CD1c-positive myeloid dendritic cell (primary cell): ENCODE data around the gene CFAP97.
"Not testable (repeated sequence)": the region's sequence is repeated elsewhere in the genome, so short reads cannot be mapped to it uniquely, and the experiment has no call there.

Experiments
- DNase-seq: peaks from one replicate; pipeline ENCODE4 v3.0.0-alpha.2; 2016; ENCODE audit errors: extremely low spot score

Gene CFAP97

GRCh38 chr4:185142912-185143600 lies 60.7 kb downstream of the CFAP97 start, which contains the start of gene SLC25A4:
SLC25A4 (plus strand) TSS chr4:185143266; CDS start chr4:185143373, 107 bp downstream.
- peak; percentile 66 for DNase-seq

DNA sequence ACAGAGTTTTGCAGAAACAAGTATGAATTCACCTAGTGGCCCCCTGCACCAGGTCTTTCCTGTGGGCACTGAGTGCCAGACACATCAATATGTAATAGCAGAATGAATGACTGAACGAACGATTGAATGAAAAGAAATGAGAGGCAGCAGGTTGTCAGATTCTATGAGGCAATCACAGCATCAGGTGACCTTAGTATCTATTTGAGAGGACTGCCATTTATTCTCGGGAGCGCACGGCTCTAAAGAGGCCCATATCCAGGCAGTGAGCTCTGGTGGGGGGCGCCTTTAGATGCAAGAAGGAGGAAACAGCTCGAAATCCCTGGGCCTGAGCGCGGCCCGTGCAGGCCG lies 61.3 kb downstream of the CFAP97 start:
- DNase-seq = no peak

GRCh38 chr4:185141777-185142176 lies 62.0 kb downstream of the CFAP97 start:
- DNase-seq = no peak

GRCh38 chr4:185139736-185140135 lies 64.1 kb downstream of the CFAP97 start:
- no peak for DNase-seq

DNA sequence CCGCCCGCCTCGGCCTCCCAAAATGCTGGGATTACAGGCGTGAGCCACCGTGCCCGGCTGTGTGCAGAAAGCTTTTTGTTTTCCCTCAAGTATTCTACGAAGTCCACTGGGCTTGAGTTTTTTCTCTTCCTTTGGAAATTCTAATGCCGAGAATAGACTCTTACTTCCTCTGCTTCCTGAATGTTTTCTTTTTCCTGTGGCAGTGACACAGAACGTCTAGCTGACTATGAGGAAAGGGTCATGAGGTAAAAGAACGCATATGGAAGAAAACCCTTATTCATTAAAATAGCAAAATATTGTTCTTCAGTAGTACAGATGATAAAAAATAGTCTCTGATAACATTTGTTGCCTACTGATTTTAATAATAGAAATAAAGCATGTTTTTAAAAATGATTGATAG lies 65.6 kb downstream of the CFAP97 start:
- no peak for DNase-seq

GRCh38 chr4:185137233-185137925 lies 66.4 kb downstream of the CFAP97 start:
- no peak for DNase-seq

GRCh38 chr4:185134307-185134869 lies 69.4 kb downstream of the CFAP97 start:
- DNase-seq = peak; percentile 62

- DNase-seq = no peak
Measured at GRCh38 chr4:185128272-185129119, 75.3 kb downstream of the CFAP97 start.

DNA sequence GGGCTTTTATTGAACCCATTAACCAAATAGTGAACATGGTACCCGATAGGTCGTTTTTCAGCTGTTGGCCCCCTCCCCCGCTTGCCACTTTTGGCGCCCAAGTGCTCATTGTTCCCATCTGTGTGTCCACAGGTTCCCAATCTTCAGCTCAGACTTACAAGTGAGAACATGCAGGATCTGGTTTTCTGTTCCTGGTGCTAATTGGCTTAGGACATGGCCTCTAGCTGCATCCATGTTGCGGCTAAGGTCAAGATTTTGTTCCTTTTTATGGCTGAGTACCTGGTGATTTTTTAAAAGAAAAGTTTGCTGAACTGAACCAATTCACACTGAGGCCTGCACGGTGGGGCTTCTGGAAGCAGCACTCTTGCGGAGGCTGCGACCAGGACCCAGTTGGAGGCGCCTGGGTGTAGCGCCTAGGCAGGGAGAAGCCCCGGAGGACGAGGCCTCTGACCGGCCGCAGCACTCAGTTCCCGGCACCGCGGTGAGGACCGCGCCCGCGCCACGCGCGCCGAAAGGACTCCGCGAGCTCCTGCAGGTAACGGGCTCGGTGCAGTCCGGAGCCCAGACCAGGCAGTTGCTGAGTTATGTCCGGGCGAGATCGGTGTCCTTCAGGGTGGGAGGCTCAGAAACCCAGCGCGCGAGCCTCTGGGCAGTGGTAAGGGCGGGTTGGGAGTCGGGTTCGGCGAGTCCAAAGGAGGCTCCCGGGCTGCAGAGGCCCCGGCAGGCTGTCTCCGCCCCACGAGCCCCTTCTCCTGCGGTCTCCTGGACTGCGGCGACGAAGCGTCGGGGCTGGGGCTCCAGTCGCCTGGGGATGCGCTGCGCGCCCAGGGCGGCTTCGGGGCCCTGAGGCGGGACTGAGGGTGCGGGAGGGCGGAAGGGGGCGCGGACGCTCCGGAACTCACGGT lies 76.5 kb downstream of the CFAP97 start:
- DNase-seq = no peak

DNA sequence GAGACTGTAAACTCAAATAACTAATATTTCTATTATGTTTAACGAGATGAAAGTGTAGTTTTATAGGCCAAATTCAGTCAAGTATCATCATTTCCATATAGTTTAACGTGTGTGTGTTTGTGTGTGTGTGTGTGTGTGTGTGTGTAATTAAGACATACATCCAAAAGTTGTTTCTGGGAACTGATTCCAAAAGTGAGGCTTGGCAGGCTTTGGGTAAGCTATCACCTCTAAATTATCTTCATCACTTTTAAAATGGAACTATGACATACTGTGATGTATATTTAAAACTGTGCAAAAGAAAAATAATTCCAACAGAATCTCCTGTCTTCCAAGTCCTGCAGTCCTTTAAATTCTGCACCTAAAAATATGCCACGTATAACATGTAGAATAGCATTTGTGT lies 79.8 kb downstream of the CFAP97 start:
- no peak for DNase-seq

DNA sequence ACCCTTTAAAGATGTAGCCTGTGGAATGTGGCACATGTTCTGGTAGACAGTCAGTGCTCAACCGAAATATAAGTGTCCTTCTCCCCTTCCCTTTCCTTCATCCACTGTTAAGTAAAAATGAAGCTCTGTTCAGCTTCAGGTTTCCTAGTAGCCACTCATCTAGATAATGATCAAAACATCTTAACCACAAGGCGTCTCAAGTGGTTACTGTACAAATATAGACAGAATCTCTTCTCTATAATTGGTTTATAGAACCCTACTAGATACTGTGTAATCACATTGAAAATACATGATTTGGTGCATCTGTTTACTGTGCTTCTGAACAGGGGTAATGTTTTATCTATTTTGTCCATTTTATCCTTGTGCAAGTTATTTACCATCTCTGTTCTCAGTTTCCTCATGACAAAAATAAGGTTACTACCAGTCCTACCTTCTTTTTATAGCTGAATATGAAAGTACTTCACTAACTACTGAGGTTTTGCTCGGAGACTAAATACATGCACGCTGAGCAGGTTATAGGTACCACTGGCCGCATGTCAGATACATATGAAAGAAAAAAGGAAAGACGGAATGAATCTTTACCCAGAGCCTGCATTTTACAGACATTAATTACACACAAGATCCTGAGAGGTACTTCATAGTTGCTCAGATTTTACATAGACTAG lies 81.0 kb downstream of the CFAP97 start:
- no peak for DNase-seq

DNA sequence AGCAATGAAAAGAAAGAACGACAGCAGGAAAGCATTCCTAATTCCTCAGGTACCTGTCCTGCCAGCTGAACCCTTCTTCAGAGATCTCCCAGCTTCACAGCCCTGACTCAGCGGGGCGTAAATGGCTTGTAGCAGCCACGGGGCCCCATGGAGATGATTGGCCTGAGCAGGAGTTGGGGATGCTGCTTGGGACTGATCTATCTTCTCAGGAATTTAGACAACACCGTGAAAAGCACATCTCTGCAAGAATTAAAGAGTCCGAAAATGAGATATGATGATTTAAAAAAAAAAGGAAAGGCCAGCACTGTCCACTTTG lies 83.2 kb downstream of the CFAP97 start:
- DNase-seq = no peak

- DNase-seq = no peak
Measured at GRCh38 chr4:185119927-185120630, 83.7 kb downstream of the CFAP97 start.

DNA sequence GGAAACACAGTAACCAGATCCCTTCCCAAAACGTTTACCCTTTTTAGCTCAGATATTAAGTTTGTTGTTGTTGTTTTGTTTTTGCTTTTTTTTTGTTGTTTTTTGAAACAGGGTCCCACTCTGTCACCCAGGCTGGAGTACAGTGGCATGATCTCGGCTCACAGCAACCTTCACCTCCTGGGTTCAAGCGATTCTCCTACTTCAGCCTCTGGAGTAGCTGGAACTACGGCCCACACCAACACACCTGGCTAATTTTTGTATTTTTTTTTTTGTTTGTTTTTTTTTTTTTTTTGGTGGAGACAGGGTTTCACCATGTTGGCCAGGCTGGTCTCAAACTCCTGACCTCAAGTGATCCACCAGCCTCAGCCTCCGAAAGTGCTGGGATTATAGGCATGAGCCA lies 84.3 kb downstream of the CFAP97 start:
- not testable (repeated sequence) for DNase-seq

- no peak for DNase-seq
Measured at GRCh38 chr4:185118876-185119275, 84.9 kb downstream of the CFAP97 start.

- no peak for DNase-seq
Measured at GRCh38 chr4:185117300-185117934, 86.4 kb downstream of the CFAP97 start.

- no peak for DNase-seq
Measured at GRCh38 chr4:185115827-185116232, 88.0 kb downstream of the CFAP97 start.

GRCh38 chr4:185113340-185113739 lies 90.5 kb downstream of the CFAP97 start:
- DNase-seq = no peak

DNA sequence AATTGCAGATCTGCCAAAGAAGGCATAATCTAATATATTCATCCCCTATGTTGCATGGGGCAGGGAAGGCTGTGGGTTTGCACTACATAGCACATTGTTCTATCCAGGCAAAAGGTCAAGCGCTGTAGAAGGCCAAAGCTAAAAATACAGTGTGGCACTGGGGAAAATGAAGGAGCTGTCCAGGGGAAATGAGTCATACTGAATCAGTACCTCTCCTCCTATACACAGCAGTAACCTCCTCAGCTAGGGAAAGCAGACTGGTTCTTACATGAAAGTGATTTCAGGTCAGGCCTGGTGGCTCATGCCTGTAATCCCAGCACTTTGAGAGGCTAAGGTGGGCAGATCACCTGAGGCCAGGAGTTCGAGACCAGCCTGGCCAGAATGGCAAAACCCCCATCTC lies 91.7 kb downstream of the CFAP97 start:
- no peak for DNase-seq

- no peak for DNase-seq
Measured at GRCh38 chr4:185110375-185110823, 93.4 kb downstream of the CFAP97 start.
